HL-60/S4 treated with phorbol 12-myristate 13-acetate at 8.2 ng/mL for 4 days and 3 days (cell line): ENCODE data around the gene FOXP2.
"Not testable (repeated sequence)": the region's sequence is repeated elsewhere in the genome, so short reads cannot be mapped to it uniquely, and the experiment has no call there.

Source experiments
- in situ Hi-C: fragments of 300-500 bp; cut with MboI; formaldehyde crosslinking; loops from 2 replicates; pipeline ENCODE4 v1.15.0; 2022; ENCODE audit warnings: low sequenced_read_pairs

The FOXP2 gene

GRCh38 chr7:114569220-114569619 is 154.6 kb downstream of the FOXP2 start:
- in situ Hi-C loops = no loop called here

DNA sequence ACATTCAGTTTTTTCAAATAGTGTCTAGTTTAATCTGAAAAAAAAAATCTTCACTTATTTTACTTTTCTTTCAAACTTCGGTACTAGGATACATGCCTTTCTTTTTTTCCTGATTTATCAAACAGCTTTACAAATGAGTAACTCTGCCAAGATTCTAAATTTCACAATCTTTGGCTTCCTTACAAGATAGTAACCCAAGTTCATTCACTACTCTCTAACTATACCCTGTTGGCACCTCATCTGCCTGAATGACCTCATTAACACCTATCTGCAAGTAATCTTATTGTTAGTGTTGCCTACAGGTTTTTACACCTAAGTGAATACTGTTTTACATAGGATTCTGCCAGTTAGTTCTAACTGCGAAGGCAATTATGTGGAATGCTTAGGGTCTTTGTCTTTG is 159.8 kb downstream of the FOXP2 start:
- in situ Hi-C loops = no loop called here

- in situ Hi-C loops = no loop called here
Measured at GRCh38 chr7:114575098-114575497, 160.5 kb downstream of the FOXP2 start.

GRCh38 chr7:114580963-114581362 is 166.3 kb downstream of the FOXP2 start:
- in situ Hi-C loops = not testable (repeated sequence)

DNA sequence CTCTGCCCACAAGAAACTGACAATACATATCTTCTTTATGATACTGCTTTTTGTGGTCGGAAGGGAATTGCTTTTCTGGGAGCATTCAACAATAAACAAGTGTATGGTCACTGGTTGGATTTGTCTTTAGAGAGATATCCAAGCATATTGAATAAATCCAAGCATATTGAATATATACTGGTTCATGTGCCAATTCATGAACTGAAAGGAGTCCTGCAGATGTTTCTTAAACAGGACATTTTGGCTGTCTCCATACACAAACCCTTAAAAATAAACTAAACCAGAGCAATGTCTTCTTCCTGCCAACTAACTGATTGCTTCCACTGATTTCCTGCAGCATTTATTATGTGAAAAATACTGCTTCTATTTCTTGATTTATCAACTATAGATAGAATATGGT is 173.9 kb downstream of the FOXP2 start:
- in situ Hi-C loops = no loop called here

DNA sequence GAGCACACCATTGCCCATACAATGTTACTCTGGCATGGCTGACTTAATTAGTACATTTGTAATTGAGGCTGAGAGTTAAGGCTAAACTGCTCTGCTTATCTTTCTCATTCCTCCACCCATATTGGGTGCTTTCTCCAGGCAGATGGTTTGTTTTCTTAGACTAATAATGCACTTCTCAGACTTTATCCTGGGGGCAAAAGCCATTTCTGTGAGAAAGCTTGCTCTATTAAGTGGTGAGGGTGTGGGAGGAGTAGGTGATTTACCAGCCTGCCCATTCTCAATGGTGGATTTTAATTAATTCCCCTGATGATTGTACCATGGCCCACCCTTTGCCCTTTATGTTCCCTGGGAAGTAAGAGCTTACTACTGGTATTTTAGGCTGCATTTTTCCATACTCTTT is 174.8 kb downstream of the FOXP2 start:
- in situ Hi-C loops = no loop called here

- in situ Hi-C loops = no loop called here
Measured at GRCh38 chr7:114590298-114590697, 175.7 kb downstream of the FOXP2 start.

DNA sequence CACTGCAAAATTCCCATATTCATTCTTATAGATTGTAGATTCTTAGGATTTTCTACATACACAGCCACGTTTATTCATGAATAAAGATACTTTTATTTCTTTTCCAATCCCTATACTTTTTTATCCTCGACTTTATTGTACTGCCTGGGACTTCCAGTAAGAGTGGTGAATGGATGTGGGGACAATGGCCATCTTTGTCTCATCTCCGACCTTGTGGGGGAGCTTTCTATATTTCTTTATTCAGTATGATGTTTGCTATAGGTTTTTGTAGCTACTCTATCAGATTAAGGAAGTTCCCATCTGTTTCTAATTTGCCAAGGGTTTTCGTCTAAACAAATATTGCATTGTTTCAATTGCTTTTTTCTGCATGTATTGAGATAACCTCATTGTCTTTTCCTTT is 184.3 kb downstream of the FOXP2 start:
- in situ Hi-C loops = no loop called here

DNA sequence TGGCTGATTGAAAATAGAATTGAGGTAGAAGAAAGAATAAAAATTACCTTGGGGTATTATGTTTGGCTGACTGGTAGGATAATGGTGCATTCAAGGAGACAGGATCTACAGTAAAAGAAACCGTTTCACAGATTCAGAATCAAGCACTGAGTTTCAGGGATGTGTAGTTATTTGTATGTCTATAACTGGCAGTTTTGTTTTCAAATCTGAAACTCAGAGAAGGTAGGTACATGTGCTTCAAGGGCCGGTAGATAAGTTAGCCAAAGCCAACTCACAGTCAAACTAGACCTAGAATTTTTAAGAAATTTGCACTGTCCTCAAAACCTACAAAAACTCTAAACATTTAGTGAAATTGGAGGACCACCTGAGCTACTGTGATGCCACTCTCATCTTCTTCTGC is 191.5 kb downstream of the FOXP2 start:
- in situ Hi-C loops = no loop called here

DNA sequence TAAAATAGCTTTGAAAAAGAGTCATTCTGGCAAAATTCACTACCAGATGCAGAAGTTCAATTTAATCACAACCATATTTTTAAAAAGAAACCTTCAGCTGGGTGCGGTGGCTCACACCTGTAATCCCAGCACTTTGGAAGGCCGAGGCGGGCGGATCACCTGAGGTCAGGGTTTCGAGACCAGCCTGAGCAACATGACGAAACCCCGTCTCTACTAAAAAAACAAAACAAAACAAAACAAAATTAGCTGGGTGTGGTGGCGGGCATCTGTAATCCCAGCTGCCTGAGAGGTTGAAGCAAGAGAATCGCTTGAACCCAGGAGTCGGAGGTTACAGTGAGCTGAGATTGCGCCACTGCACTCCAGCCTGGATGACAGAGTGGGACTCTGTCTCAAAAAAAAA is 194.2 kb downstream of the FOXP2 start:
- in situ Hi-C loops = not testable (repeated sequence)

- in situ Hi-C loops = no loop called here
Measured at GRCh38 chr7:114620208-114620607, 205.6 kb downstream of the FOXP2 start.

- in situ Hi-C loops = no loop called here
Measured at GRCh38 chr7:114622221-114622620, 207.6 kb downstream of the FOXP2 start.

DNA sequence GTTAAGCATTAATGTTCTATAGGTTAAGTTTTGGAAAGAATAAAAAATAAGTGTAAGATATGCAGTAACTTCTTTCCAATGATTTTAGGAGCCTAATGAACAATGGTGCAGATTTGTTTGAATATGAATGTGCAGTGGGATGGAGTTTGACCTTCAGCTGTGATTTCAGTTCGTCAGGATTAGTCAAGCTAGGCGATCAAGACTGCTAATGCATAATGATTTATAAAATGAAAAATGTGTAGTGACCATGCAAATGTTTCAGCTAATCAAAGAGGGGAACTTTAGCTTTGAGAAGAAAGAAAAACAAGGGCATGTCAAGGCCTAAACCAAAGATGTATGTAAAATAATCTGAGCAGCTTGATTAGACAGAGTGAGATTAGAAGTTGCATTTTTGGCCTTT is 208.5 kb downstream of the FOXP2 start:
- in situ Hi-C loops = no loop called here

DNA sequence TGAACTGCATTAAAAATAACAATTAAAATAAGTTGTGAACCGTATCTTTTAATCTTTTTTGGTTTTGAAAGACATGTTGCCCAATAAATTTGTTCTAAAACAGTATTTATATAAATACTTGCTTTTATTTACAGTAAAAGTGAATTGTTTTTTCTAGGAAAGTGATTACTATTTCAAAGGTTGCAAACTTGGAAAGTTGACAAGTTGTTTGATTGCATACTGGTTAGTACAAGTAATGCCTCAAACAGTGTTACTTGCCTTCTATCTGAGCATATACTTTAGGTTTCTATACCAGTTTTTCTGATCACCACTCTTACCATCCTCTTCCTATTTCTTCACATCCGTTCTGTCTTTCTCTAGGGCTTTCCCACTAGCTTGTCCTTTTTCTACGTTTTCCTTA is 212.6 kb downstream of the FOXP2 start:
- in situ Hi-C loops = loop anchor here (25.0 kb wide), 1 partner anchor 90 kb away; no protein-coding TSS in a partner anchor

DNA sequence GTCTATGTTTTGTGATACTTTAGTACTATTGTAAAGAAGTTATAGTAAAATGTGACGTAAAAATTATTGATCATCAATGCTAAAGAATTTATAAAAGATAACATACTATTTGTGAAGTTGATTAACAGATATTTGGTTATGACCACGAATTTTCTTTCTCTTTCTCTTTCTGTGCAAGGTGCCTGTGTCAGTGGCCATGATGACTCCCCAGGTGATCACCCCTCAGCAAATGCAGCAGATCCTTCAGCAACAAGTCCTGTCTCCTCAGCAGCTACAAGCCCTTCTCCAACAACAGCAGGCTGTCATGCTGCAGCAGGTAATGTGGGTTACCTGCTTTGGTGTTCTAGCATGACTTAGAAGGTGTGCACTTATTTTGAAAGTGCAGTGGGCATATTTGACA is 213.7 kb downstream of the FOXP2 start:
- in situ Hi-C loops = loop anchor here (25.0 kb wide), 1 partner anchor 91 kb away; no protein-coding TSS in a partner anchor

- in situ Hi-C loops = loop anchor here (25.0 kb wide), 1 partner anchor 92 kb away; no protein-coding TSS in a partner anchor
Measured at GRCh38 chr7:114629762-114630161, 215.1 kb downstream of the FOXP2 start.

GRCh38 chr7:114630201-114630990 is 215.8 kb downstream of the FOXP2 start:
- in situ Hi-C loops = loop anchor here (25.0 kb wide), 1 partner anchor 93 kb away; no protein-coding TSS in a partner anchor

DNA sequence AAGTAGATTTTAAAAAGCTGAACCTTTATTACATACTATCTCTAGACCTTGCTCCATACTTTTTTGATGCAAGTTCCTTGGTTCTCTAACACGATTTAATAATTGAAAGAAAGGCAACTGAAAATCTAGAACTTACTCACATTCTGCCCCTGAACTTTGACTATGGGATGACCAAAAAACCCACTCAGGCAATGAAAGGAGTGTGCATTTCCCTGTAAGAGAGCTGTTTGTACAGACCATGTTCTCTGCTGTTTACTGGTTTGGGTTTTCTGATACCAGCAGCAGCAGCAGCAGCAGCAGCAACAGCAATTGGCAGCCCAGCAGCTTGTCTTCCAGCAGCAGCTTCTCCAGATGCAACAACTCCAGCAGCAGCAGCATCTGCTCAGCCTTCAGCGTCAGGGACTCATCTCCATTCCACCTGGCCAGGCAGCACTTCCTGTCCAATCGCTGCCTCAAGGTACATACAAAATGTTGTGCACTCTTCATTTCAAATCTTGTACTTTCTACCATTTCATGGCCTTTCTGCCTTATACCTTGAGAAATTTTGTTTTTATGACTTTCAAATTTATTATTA is 216.7 kb downstream of the FOXP2 start:
- in situ Hi-C loops = loop anchor here (25.0 kb wide), 1 partner anchor 94 kb away; no protein-coding TSS in a partner anchor

DNA sequence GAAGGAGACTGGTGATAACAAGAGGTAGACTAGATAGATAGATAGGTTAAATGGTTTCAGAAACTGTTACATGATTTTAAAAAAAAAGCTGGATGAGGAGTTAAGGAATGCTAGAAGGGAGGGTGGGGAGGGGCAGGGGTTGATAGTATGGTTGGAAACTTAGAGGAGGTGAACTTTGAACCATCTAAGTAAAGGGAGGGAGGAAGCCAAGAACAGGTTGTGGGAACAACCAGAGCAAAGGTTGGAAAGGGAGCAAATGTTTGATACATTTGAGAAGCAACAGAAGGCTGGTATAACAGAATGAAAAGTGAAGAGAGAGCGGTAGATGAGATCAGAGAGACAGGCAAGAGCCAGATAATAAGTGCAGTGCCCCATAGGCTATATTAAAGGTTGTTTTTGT is 224.8 kb downstream of the FOXP2 start:
- in situ Hi-C loops = loop anchor here (25.0 kb wide), 1 partner anchor 102 kb away; no protein-coding TSS in a partner anchor

- in situ Hi-C loops = loop anchor here (25.0 kb wide), 1 partner anchor 107 kb away; no protein-coding TSS in a partner anchor
Measured at GRCh38 chr7:114644455-114644854, 229.8 kb downstream of the FOXP2 start.

DNA sequence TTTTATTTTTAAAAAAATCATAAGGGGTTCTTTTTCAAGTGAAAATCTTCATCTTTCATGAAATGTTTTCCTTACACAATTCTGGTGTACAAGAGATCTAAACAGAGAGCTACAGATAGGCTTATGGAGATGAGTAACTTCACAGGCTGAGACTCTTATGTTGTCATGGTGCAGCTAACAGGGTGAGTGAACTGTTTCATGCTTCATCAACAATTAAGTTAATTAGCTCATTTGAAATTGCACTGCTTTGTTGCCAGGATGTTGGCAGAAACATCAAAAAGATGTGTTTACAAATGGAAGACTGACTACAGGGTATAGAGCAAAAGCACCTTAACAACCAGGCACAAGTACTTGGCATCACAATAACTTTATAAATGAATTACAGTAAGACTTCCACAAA is 230.8 kb downstream of the FOXP2 start:
- in situ Hi-C loops = loop anchor here (25.0 kb wide), 1 partner anchor 108 kb away; no protein-coding TSS in a partner anchor

DNA sequence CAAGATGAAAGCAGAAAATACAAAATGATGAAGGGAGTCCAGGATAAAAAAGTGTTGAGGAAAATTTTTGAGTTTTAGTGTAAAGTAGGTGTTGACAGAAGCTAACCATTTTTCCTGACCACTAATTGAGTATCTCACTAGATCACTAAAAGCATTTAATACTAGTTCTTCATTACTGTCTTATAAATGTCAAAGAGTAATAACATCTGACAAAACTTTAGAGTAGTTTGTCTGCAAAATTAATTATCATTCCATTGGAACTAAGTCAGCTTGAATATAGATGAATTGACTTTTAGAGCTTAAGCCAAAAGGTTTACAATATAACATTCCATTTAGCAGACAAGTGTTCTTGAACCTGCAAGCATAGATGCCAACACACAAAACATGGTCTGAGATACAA is 232.9 kb downstream of the FOXP2 start:
- in situ Hi-C loops = loop anchor here (25.0 kb wide), 1 partner anchor 110 kb away; no protein-coding TSS in a partner anchor
